DMS 273 (cell line): ENCODE measurements around the gene TNIP1.

ENCODE experiments used
- DNase-seq: peaks from one replicate; lab custom pipeline; 2025; ENCODE audit not compliant: unreplicated experiment; lab: John Stamatoyannopoulos, UW

Gene TNIP1

DNA sequence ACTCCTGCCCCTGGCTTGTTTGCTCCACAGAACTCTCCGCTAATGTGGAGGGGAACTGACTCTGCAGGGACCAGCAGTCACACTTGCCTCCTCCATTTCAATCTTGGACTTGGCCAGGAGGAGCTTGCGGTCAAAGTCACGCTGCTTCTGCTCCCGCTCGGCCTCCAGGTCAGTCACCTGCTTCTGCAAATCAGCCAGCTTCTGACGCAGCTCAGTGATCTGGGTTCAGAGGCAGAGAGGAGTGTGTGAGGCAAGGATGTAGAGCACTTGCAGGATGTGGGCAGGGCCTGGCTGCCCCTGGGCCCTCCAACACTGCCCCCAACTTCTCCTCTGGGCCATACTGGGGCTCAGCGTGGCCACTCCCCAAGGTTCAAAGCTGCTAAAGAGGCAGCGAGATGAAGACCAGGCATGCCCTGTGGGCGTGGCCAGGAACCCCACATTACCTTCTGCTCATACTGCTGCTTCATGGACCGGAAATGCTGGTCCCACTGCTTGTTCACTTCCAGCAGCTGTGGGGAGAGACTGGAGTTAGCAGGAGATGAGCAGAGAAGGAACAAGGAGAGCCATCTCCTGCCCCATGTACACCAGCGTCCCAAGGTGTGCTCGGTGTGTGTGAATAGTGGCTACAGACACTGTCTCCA lies 38.3 kb downstream of the TNIP1 start:
- DNase-seq, result no peak

DNA sequence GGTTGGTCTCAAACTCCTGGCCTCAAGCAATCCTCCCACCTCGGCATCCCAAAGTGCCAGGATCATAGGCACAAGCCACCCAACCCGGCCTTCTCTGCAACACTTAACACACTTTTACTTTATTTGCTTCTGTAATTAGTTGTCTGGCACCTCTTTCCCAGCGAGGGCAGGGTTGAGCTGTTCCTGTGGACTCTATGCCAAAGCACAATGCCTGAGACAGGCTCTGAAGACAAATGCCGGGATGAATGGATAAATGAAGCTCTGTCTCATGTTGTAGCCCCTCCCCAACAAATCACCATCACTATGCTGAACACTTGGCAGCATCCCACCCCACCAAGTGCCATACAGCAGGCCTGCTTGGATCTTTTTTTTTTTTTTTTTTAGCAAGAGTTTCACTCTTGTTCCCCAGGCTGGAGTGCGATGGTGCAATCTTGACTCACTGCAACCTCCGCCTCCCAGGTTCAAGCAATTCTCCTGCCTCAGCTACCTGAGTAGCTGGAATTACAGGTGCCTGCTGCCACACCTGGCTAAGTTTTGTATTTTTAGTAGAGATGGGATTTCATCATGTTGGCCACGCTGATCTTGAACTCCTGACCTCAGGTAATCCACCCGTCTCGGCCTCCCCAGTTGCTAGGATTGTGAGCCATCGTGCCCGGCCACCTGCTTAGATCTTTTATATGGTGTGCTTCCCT lies 39.1 kb downstream of the TNIP1 start:
- DNase-seq, result no peak

DNA sequence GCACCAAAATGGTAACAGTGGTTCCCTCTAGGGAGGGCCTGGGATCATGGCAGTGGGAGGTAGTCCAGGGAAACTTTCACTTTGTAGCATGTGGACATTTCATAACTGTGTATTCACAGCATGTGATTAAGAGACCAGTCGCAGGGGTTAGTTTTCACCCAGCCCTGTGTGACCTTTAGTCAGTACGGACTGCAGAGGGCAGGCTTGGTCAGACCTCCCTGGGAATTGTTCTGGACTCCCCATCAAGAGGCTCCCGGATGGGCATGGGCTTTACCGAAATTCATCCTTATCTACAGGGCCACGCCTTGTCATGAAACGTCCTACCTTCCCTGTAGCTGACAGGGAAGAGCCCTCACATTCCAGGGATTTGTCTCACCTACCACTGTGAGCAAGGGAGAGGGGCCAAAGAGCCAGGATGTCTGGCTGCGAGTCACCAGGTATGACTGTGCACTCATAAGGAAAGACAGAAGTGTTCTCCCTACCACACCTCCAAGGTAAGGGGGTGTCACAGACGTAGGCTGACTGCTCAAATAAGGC lies 40.6 kb downstream of the TNIP1 start:
- no peak for DNase-seq

DNA sequence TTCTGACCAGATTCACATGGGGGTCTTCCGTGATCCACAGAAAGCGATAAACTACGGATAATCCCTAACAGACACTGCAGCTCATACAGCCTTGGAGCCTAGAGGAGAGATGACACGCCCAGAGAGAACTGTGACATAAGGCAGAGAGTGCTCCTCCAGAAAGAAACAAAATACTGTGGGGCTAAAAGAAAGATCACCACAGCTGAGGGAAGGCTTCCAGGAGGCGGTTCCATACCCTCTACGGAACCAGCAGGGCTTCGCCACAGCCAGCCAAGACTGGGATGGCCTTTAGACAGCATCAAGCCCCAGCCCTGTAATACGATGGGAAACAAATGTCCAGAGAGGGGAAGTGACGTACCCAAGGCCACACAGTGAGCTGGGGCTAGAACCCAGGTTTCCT lies 41.2 kb downstream of the TNIP1 start:
- DNase-seq, result no peak

DNA sequence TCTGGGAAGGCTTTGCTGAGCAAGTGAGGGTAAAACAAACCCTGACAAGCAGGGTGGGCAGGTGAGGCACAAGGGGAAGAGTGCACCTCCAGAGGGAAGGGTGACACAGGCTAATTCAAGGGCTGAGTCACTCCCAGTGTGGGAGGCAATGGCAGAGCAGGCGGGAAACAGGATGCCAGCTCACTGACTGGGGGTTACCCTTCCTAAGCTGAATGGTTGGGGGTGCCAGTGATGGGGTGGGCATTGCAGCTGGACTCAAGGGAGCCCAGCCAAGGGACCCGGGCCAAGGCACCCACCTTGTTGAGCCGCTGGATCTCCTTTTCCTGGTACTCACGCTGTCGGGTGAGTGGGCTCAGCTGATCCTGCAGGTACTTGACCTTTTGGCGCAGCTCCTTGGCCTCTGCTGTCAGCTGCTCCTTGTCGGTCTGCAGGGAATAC lies 42.0 kb downstream of the TNIP1 start:
- DNase-seq, result no peak

DNA sequence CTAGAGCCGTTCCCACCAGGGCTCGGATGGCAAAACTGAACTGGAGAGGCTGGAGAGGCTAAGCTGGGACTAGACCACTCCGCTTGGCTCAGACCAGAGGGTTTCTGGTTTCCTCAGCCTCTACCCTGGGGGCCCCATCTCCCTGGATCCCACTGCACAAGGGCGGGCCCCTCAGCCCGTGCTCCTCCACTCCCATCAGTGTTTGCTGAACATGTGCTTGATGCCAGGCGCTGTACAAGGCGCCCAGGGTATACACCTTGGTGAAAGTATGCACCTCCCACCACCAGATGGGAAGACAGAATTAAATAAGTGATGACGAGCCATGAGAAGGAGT lies 42.5 kb downstream of the TNIP1 start:
- DNase-seq, result no peak

DNA sequence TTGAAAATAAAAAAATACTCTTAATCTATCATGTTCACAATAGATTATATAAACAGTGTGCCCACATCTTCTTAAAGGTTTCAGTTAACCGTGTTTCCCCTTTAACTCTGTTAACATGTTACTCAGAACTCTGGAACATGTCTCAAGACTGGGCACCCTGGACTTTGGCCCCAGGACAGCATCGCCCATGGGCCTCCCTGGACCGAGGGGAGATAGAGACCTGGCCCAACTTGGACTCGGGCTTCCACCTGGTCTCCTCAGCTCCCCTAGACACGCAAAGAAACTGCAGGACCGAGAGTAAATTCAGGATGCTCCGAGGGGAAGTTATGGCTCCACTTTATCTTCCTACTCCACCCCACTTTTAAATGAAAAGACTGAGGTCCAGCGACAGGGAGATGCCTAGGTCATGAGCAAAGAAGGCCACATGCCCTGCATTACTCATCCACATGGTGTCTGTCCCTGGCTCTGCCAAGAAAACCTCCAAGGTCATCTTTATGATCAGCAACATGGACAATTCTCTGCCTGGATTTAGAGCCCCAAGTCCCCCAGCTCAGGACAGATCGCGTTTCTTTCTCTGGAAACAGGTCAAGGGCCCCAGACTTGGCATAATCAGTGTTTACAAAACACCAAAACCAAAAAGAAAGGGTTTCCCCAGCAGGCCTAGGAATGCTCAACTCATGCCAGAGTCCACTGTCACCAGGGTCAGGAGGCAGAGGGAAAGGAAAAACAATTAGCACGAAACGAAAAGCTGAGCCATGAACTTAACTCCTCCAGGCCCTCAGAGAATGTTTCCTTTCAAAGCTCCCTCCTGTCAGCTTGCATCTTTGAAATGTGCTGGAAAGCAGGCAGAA lies 43.0 kb downstream of the TNIP1 start:
- no peak for DNase-seq

DNA sequence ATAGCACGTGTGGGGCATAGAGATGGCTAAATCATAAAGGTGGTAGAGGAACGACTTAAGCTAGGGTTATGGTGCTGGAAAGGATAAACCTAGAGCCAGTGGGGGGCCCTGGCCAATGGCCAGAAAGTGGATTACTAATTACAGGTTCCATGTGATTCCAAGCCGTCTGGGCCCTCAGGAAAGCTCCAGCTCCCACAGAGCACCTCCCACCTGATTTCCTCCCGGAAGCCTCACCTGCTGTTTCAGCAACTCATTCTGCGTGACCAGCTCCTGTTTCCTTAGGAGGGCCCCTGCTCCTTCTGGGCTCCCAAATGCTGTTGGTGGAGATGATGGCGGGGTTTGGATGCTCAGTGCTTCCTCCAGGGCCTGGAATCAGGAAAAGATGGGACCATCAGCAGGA lies 44.3 kb downstream of the TNIP1 start:
- peak; percentile 17 for DNase-seq

DNA sequence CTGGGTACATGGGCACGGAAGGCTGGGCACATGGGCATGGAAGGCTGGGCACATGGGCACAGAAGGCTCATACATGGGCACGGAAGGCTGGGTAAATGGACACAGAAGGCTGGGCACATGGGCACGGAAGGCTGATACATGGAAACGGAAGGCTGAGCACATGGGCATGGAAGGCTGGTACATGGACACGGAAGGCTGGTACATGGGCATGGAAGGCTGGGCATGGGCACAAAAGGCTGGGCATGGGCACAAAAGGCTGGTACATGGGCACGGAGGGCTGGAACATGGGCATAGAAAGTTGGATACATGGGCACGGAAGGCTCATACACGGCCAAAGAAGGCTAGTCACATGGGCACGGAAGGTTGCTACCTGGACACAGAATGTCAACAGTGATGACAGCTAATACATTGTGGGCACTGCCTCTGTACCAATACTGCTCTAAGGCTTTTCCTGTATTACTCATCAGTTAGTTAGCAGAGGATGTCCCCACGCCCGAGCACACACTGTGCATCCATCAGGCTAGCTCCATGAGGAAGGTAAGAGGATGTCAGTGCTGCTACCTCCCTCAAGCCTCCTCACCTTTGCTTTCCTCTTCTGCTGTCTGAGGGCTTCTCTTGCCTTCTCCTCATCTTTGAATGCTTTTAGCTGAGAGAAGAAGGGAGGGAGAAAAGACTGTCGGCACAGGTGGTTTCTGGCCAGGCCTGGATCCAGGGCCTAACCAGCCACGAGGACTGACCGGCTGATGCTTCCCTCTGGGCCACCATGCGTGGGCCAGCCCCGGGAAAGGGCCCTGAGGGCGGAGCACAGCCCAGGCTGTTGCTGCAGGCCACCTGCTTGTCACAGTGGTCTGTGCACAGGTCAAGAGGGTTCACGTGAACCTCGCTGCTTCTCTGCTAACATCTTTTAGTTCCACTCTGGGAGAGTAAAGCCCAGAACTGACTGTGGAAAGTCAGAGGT lies 46.1 kb downstream of the TNIP1 start:
- no peak for DNase-seq

DNA sequence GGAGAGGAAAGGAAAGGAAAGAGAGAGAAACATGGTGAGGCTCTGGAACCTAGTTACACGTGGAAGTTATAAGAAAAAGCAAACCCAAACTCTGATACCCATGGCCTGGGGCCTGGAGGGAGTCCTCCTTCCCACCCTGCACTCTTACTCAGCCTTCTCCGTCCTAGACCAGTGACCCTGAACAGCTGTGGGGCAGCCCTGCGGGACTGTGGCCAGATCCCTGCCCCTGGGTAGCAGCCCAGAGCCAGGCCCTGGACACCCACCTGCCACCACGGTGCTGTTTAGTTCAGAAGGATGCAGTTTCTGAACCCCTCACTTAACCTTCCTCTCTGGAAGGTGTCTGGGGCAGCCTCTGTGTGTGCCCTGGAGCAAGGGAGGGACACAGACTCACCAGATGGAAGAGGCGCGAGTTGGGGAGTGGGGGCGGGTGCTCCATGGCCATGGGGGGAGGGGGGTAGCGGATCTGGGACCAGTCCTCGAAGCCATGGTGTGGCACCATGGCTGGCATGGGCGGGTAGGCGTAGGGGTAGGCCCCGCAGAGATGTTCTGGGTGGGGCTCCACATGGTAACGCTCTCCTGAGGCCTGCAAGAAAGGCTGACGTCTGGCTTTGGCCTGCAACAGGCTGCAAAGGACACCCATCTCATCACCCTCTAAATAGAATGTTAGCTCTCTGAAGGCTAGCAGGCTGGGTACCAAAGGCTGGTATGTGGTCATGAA lies 47.5 kb downstream of the TNIP1 start:
- DNase-seq, result no peak

DNA sequence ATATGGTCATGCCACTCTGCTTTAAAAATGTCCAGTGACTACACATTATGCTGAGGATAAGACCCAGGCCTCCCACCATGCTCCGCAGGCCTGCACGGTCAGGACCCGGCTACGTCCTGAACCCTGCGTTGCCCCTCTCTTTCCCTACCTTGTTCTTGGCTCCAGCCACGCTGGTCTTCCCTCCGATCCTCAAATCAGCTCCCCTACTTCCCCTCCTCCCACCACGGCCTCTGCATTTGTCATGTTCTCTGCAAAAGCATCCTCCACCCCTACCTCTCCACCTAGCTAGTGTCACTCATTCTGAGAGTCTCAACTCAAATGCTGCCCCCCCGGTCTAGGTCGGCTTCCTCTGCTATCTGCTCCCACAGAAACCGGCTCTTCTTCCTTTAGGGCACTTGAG lies 49.3 kb downstream of the TNIP1 start:
- no peak for DNase-seq

DNA sequence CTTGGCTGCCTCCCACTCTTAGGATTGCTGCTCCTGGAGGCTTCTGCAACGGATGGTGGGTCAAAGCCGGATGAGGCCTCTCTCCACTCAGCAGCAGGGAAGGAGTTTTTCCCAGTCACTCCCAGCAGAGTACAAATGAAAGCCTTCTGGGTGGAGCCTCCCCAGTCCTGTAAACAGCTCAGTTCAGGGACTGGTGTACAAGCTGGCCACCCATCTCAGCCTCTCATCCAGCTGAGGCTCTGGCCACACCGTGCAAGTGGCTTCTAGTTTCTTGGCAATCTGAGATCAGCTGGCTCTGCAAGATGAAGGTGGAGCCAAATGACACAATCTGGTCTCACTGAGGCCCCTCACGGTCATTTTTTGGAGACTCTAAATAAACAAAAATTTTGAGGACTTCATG lies 50.5 kb downstream of the TNIP1 start:
- no peak for DNase-seq

DNA sequence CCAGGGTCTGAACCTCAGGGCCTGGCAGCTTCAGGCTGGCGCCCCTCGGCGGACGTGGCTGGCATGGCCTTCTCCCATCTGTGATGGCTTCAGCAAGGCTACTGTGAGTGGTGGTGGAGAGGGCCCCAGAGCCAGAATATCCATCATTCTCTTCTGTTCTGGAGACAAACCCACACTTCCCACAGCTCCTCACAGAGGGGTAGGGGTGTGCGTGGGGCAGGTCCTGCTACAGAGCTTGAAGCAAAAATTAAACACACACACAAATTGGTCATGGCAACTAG lies 50.8 kb downstream of the TNIP1 start:
- no peak for DNase-seq

DNA sequence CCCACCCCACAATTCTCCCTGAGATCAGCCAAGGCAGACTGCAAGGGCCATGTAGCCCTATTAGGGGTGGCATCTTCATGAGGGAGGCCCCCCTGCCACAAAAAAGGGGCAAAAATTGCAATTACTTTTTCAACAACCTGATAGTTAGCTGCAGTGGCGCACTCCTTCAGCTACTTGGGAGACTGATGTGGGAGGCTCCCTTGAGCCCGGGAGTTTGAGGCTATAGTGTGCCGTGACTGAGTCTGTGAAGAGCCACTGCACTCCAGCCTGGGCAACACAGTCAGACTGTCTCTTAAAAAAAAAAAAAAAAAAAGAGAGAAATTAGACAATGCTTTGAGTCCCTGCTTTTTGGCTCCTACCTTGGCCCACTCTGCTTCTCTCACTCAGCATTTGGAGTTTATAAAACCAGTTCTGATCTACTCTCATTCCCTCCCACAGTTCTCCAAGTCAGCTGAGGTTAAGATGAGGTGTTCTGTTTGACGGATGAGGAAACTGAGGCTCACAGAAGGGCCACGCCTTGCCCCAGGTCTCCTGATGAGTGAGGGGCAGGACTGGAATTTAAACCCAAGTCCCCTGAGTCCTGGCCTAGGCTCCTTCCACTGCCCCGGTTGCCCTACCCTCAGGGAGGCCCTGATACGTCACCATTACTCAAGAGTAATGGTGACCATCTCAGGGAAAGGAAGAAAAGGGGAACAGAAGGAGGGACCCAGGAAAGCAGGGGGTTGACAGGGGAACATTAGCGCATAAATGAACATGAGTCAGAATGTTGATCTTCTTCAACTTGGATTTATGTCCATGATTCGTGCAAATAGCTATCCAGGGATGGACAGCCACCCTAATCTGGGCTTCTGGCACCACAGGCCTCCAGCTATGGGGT lies 51.4 kb downstream of the TNIP1 start:
- no peak for DNase-seq

DNA sequence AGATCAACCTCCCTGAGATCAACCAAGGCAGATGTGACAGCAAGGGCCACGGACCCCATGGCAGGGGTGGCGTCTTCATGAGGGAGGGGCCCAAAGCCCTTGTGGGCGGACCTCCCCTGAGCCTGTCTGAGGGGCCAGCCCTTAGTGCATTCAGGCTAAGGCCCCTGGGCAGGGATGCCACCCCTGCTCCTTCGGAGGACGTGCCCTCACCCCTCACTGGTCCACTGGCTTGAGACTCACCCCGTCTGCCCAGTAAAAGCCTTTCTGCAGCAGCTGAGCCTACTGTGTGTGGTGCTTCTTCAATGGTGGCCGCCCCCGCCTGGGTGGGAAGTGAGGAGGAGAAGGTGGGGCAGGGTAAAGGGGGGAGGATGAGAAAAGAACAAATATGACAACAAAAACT lies 52.1 kb downstream of the TNIP1 start:
- DNase-seq, result no peak

DNA sequence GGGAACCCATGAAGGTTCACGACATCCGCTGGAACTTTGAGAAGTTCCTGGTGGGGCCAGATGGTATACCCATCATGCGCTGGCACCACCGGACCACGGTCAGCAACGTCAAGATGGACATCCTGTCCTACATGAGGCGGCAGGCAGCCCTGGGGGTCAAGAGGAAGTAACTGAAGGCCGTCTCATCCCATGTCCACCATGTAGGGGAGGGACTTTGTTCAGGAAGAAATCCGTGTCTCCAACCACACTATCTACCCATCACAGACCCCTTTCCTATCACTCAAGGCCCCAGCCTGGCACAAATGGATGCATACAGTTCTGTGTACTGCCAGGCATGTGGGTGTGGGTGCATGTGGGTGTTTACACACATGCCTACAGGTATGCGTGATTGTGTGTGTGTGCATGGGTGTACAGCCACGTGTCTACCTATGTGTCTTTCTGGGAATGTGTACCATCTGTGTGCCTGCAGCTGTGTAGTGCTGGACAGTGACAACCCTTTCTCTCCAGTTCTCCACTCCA lies 52.8 kb downstream of the TNIP1 start:
- DNase-seq, result no peak

DNA sequence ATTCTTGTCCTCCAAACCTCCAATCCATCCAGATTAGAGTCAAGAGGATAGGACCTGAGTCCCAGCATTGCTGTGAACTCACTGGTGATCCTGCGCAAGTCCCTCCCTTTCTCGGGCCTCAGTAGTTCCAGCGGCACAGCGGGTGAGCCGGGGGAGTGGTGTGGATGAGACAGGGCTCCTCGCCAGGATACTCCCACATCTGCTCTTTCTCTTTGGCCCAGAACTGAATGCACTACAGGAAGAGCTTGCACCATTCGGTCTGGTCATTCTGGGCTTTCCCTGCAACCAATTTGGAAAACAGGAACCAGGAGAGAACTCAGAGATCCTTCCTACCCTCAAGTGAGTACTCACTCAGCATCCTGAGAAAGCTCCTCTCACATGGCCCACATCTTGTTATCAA lies 54.2 kb downstream of the TNIP1 start:
- DNase-seq, result no peak

DNA sequence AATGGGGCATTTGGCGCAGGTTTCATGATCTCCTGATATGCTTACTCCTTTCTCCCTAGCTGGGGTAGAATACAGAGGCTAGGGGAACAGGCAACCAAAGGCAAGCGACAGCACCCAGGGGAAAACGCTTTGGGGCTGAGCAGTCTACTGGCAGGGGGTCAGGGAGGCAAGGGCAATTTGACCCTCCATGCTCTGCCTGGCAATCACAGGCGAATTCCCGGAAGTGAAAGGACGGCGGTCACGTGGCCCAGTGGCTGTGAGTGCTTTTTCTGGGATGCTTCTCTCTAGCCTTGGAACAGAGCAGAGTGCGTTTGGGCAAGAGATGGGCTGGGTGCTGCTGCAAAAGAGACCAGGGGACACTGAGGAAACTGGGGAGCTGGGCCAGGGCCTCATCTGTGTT lies 54.7 kb downstream of the TNIP1 start:
- DNase-seq, result no peak

DNA sequence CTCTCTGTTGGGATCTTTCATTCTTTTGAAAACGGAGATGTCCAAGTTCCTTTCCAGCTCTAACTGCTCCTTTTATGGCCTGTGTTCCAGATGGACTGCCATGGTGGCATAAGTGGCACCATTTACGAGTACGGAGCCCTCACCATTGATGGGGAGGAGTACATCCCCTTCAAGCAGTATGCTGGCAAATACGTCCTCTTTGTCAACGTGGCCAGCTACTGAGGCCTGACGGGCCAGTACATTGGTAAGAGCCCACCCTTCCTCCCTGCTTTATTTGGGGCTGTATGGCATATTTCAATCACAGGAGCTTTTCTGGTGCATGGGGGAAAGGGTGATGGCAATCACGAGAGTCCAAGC lies 55.6 kb downstream of the TNIP1 start:
- DNase-seq, result no peak
